Stimulated activated CD4-positive, alpha-beta T cell treated with anti-CD3 and anti-CD28 coated beads, Interleukin-4, amount 100 ng/mL, for 1 hour (primary cell): ENCODE results near the gene PLPP1.

Source experiments
- DNase-seq: peaks from one replicate; pipeline ENCODE4 v3.0.0-alpha.2; 2020

PLPP1 gene

DNA sequence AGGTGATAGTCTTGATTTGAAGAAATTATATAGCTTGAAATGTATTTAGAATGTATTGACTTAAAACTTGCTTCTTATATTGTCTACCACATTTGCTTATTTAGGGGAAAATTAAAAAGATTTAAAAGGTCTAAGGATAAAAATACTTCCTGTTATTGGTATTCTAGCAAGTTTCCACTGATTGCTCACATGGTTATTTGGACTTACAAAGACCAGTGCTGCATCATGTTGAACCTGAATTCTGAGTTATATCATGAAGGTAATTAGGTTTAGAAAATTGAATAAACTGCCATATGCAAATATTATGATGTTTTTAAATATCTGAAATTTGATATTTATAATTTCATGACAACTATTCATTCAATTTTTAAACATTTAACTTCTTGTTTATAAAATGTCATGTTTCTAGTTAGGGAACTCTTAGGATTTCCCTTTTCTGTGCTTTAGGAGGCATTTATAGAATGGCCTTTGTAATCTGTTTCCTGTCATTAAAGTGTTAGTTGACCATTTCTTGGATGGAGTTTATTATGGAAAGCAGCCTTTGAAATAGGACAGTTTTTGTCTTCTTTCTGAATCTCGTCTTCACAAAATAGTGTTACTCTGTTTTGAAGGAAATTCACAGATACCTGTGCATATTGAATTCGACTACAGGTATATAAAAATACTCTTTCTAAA is 141.1 kb downstream of the PLPP1 start:
- no peak for DNase-seq

DNA sequence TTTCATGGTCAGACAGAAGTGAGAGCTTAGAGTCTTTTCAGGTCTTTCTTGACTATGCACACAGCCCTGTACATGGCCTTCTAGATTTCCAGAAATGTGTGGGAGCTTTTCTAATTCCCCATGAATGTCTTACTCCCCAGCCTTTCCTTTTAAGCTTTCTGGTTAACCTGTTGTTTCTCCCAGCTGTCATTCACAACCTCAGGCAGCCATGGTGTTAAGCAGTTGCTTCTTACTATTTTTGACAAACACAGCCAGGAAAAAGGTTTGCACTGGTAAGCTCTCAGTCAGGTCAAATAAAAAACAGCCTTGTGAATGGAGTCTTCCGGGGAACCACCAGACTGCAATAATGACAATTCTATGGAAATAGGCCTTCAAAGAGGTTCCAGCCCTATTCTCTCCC is 142.1 kb downstream of the PLPP1 start:
- DNase-seq, result no peak

DNA sequence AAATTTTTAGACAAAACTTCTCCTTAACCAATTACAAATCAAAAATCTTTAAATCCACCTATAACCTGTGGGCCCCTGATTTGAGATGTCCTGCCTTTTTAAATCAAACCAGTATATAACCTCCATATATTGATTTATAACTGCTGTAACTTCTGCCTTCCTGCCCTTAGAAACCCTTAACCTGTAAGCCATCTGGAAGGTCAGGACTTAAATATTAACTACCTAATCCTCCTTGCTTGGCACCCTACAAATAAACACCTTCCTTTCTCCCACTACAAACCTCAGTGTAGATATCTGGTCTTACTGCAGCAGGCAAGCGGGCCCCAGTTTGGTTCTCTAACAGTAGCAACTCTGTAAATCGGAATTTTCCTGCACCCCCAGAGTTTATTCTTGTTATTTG is 143.1 kb downstream of the PLPP1 start:
- DNase-seq, result no peak

GRCh38 chr5:55387865-55388264 is 146.9 kb downstream of the PLPP1 start:
- DNase-seq, result no peak

- no peak for DNase-seq
Measured at GRCh38 chr5:55386356-55386755, 148.4 kb downstream of the PLPP1 start.

GRCh38 chr5:55385846-55386245 is 148.9 kb downstream of the PLPP1 start:
- DNase-seq, result no peak

GRCh38 chr5:55385227-55385626 is 149.5 kb downstream of the PLPP1 start:
- DNase-seq, result no peak

GRCh38 chr5:55384072-55384471 is 150.7 kb downstream of the PLPP1 start:
- DNase-seq, result no peak

GRCh38 chr5:55383254-55383653 is 151.5 kb downstream of the PLPP1 start:
- no peak for DNase-seq

DNA sequence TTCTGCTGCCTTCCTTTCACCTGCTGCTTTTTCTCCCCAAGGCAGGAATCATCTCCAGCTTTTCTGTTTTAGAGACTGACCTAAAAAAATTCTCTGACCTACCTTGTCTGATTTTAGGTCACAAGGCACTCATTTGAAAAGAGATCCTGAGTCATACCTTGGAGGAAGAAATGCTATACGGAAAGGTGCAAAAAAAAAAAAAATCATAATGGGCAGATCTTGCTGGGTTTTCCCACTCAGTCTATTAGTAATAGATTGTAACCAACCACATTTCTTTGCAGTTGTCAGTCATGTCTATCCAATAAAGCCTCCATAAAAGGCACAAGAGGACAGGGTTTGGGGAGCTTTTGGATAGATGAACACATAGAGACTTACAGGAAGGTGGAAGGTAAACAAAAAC is 157.0 kb downstream of the PLPP1 start:
- no peak for DNase-seq
